IMR-90 (cell line): Measurements from ENCODE around the gene PDCD10.

Experiments
- RAD21 ChIP-seq: IDR thresholded peaks from 2 replicates; pipeline ENCODE4 v1.6.1; 2012; ENCODE audit warnings: low read length, improper control_type of control experiment
- RCOR1 ChIP-seq: IDR thresholded peaks from 2 replicates; pipeline ENCODE4 v1.6.1; 2012; ENCODE audit warnings: mild to moderate bottlenecking, low read length, improper control_type of control experiment; ENCODE audit not compliant: insufficient replicate concordance
- RFX5 ChIP-seq: IDR thresholded peaks from 2 replicates; pipeline ENCODE4 v1.8.0; 2012; ENCODE audit warnings: low read depth, mild to moderate bottlenecking, low read length, moderate library complexity
- TF ChIP-seq, protein P1 (sequence below): conservative IDR thresholded peaks from 2 replicates; pipeline ENCODE4 v1.5.1; 2012; ENCODE audit warnings: mild to moderate bottlenecking, low read depth, low read length, improper control_type of control experiment

DNA sequence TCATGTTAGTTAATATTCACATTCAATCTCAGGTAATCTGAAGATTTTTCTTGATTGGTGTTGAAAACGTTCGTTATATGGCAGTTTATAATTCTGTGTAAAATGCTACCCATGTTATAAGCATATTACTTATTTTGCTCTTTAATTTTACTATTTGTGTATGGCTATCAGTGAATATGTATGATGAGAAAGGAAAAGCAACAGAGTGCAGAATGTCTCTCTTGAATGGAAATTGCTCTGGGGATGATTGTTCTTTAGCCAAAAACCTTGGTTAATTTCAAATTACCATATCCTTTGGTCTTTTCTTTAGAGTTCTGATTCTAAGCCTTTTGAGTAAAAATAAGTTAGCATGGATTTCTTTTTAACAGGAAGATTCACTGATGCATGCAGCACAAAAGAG is 3.3 kb upstream of the PDCD10 start:
- TF ChIP-seq RCOR1 (no peak), RFX5 (no peak), RAD21 (no peak)
- TF ChIP-seq, protein P1, sequence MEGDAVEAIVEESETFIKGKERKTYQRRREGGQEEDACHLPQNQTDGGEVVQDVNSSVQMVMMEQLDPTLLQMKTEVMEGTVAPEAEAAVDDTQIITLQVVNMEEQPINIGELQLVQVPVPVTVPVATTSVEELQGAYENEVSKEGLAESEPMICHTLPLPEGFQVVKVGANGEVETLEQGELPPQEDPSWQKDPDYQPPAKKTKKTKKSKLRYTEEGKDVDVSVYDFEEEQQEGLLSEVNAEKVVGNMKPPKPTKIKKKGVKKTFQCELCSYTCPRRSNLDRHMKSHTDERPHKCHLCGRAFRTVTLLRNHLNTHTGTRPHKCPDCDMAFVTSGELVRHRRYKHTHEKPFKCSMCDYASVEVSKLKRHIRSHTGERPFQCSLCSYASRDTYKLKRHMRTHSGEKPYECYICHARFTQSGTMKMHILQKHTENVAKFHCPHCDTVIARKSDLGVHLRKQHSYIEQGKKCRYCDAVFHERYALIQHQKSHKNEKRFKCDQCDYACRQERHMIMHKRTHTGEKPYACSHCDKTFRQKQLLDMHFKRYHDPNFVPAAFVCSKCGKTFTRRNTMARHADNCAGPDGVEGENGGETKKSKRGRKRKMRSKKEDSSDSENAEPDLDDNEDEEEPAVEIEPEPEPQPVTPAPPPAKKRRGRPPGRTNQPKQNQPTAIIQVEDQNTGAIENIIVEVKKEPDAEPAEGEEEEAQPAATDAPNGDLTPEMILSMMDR, result no peak
